IPS-11a (cell line): Measurements from ENCODE around the gene SLC25A13.

ENCODE experiments used
- H3K4me3 ChIP-seq: one replicate; pipeline ENCODE4 v1.5.1; 2013; ENCODE audit warnings: low read depth, low read length, control low read depth

The SLC25A13 gene

GRCh38 chr7:96244992-96245292 lies 77.0 kb downstream of the SLC25A13 start:
- H3K4me3 ChIP-seq = no peak overlapping the region

- H3K4me3 ChIP-seq = no peak overlapping the region
These were observed 77.5 kb downstream of the SLC25A13 start for GRCh38 chr7:96244244-96244991.

- no peak overlapping the region for H3K4me3 ChIP-seq
These were observed 78.7 kb downstream of the SLC25A13 start for GRCh38 chr7:96243241-96243640.

- no peak overlapping the region for H3K4me3 ChIP-seq
These were observed 80.0 kb downstream of the SLC25A13 start for GRCh38 chr7:96241855-96242254.

GRCh38 chr7:96238976-96239766 lies 82.7 kb downstream of the SLC25A13 start:
- no peak overlapping the region for H3K4me3 ChIP-seq

- H3K4me3 ChIP-seq = no peak overlapping the region
These were observed 83.4 kb downstream of the SLC25A13 start for GRCh38 chr7:96238474-96238873.

GRCh38 chr7:96237040-96237439 lies 84.9 kb downstream of the SLC25A13 start:
- H3K4me3 ChIP-seq = no peak overlapping the region

- no peak overlapping the region for H3K4me3 ChIP-seq
These were observed 85.5 kb downstream of the SLC25A13 start for GRCh38 chr7:96236198-96237039.

GRCh38 chr7:96235281-96235680 lies 86.6 kb downstream of the SLC25A13 start:
- no peak overlapping the region for H3K4me3 ChIP-seq

GRCh38 chr7:96233528-96234154 lies 88.3 kb downstream of the SLC25A13 start:
- H3K4me3 ChIP-seq = no peak overlapping the region

GRCh38 chr7:96233084-96233483 lies 88.8 kb downstream of the SLC25A13 start:
- no peak overlapping the region for H3K4me3 ChIP-seq

GRCh38 chr7:96228760-96229159 lies 93.1 kb downstream of the SLC25A13 start:
- no peak overlapping the region for H3K4me3 ChIP-seq

GRCh38 chr7:96225251-96225650 lies 96.6 kb downstream of the SLC25A13 start:
- H3K4me3 ChIP-seq = no peak overlapping the region

- no peak overlapping the region for H3K4me3 ChIP-seq
These were observed 97.2 kb downstream of the SLC25A13 start for GRCh38 chr7:96224685-96225084.

GRCh38 chr7:96224073-96224472 lies 97.8 kb downstream of the SLC25A13 start:
- no peak overlapping the region for H3K4me3 ChIP-seq

GRCh38 chr7:96221888-96222287 lies 100.0 kb downstream of the SLC25A13 start:
- H3K4me3 ChIP-seq = no peak overlapping the region

GRCh38 chr7:96219378-96220130 lies 102.3 kb downstream of the SLC25A13 start:
- no peak overlapping the region for H3K4me3 ChIP-seq

- no peak overlapping the region for H3K4me3 ChIP-seq
These were observed 103.1 kb downstream of the SLC25A13 start for GRCh38 chr7:96218664-96219243.

GRCh38 chr7:96217147-96217546 lies 104.8 kb downstream of the SLC25A13 start:
- H3K4me3 ChIP-seq = no peak overlapping the region

GRCh38 chr7:96216373-96216772 lies 105.5 kb downstream of the SLC25A13 start:
- H3K4me3 ChIP-seq = no peak overlapping the region
